Measurements from ENCODE around the gene WWC2. TPM values are rescaled to one million over a fixed set of nuclear protein-coding genes. Genes with fewer than 3 reads are reported as not detected.

The WWC2 gene
- total RNA-seq, 1 experiment from 2014 or later = 126 TPM

- Mint-ChIP-seq H3K27ac (peak overlapping the region; percentile 76), H3K9me3 (no peaks in the 10 kb centered on the region), H3K27me3 (ENCODE audit: low read depth) (no peaks in the 10 kb centered on the region), H3K36me3 (peaks cover 26% of the 10 kb centered on the region), H3K4me1 (peaks cover 53% of the 10 kb centered on the region), H3K4me3 (no peak overlapping the region)
- no peak for TF ChIP-seq OVOL2 (CRISPR knock-in tag; IDR thresholded peaks at IDR 0.05; ENCODE audit: borderline replicate concordance)
- DNase-seq (ENCODE audit: low spot score) (no peak), ATAC-seq (no peak)
- ChIA-PET CTCF (interaction anchor here (0.8 to 2.3 kb wide), 4 partner anchors 9 to 228 kb away, joined by 3 to 13 read pairs (median 8); no protein-coding TSS in a partner anchor), POLR2A (interaction anchor here (0.6 kb wide), 1 partner anchor 16 kb away, joined by 7 read pairs; no protein-coding TSS in a partner anchor)
These were observed 142.2 kb downstream of the WWC2 start for GRCh38 chr4:183241322-183241640.

- no peak for DNase-seq (ENCODE audit: low spot score)
- H3K4me3 Mint-ChIP-seq = no peak overlapping the region
- H3K27me3 Mint-ChIP-seq (ENCODE audit: low read depth) = no peaks in the 10 kb centered on the region
- no peak for TF ChIP-seq FOXP4 (CRISPR knock-in tag; IDR thresholded peaks at IDR 0.05)
- no peak for TF ChIP-seq ZNF416 (CRISPR knock-in tag; IDR thresholded peaks at IDR 0.05)
- TF ChIP-seq MAX (CRISPR knock-in tag; IDR thresholded peaks at IDR 0.05) = no peak
- no peak for TF ChIP-seq ZMAT4 (CRISPR knock-in tag; IDR thresholded peaks at IDR 0.05)
- TF ChIP-seq USF2 (CRISPR knock-in tag; IDR thresholded peaks at IDR 0.05) = no peak
- no peak for TF ChIP-seq AFF4 (CRISPR knock-in tag; IDR thresholded peaks at IDR 0.05; ENCODE audit: borderline replicate concordance)
- TF ChIP-seq IRF2 (CRISPR knock-in tag; IDR thresholded peaks at IDR 0.05; ENCODE audit: borderline replicate concordance, low read depth) = no peak
- no peak for TF ChIP-seq ZBTB43 (CRISPR knock-in tag; IDR thresholded peaks at IDR 0.05)
- no peak for TF ChIP-seq ZNF671 (CRISPR knock-in tag; IDR thresholded peaks at IDR 0.05)
- TF ChIP-seq OVOL2 (CRISPR knock-in tag; IDR thresholded peaks at IDR 0.05; ENCODE audit: borderline replicate concordance) = no peak
- no peak for TF ChIP-seq ERG (CRISPR knock-in tag; IDR thresholded peaks at IDR 0.05)
- TF ChIP-seq ZNF423 (CRISPR knock-in tag; IDR thresholded peaks at IDR 0.05) = no peak
- no peak for TF ChIP-seq SMAD3 (CRISPR knock-in tag; IDR thresholded peaks at IDR 0.05; ENCODE audit: borderline replicate concordance)
- TF ChIP-seq SP1 (CRISPR knock-in tag; conservative IDR thresholded peaks at IDR 0.05) = no peak
- TF ChIP-seq SMAD4 (CRISPR knock-in tag; IDR thresholded peaks at IDR 0.05) = no peak
- no peak for TF ChIP-seq ZNF425 (CRISPR knock-in tag; conservative IDR thresholded peaks at IDR 0.05)
- TF ChIP-seq FOXJ3 (CRISPR knock-in tag; IDR thresholded peaks at IDR 0.05; ENCODE audit: borderline replicate concordance) = no peak
- no peak for TF ChIP-seq STAT6 (CRISPR knock-in tag; conservative IDR thresholded peaks at IDR 0.05; ENCODE audit: low read depth)
- TF ChIP-seq KAT7 (CRISPR knock-in tag; IDR thresholded peaks at IDR 0.05; ENCODE audit: borderline replicate concordance) = no peak
- peaks cover 29% of the 10 kb centered on the region for H3K36me3 Mint-ChIP-seq
- POLR2A ChIA-PET = interaction anchor here (0.5 to 0.6 kb wide), 2 partner anchors 16 to 97 kb away, joined by 7 to 9 read pairs; no protein-coding TSS in a partner anchor
- no peak for ATAC-seq
- peaks cover 53% of the 10 kb centered on the region for H3K4me1 Mint-ChIP-seq
- H3K27ac Mint-ChIP-seq = peak overlapping the region; percentile 76; the same call in 1 of the 2 replicates
- H3K9me3 Mint-ChIP-seq = no peaks in the 10 kb centered on the region
- CTCF ChIA-PET = interaction anchor here (2.2 kb wide), 1 partner anchor 21 kb away, joined by 9 read pairs; no protein-coding TSS in a partner anchor
These were observed 142.7 kb downstream of the WWC2 start for GRCh38 chr4:183241721-183242151.
